Measurements from ENCODE around the gene PWWP2B.
"Not testable (repeated sequence)": the region's sequence is repeated elsewhere in the genome, so short reads cannot be mapped to it uniquely, and the experiment has no call there.

PWWP2B gene

DNA sequence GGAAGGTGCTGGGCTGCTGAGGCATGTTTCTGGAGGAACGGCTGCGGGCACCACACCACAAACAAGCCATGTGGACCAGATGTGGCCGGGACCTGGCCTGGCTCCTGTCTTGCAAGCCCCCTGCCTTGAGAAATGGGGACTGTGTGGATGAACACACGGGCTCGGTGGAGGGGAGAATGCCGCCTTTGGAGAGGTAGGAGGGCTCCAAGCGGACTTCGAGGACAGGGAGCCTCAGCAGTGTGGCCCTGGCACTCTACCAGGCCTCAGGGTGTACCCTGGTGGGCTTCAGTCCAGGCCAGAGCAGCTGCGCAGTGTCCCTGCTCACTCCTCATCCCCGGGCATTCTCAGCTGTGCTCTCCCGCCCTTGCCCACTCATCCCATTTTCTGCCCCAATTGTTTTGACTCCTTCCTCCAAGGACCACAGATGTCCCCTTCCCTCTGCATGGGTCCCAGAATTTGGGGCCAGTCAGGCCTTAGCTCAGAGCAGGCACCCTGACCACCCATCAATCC lies 31.5 kb downstream of the PWWP2B start:
- in situ Hi-C loops (cut with MboI; ENCODE audit: low sequenced_read_pairs): no loop called here

DNA sequence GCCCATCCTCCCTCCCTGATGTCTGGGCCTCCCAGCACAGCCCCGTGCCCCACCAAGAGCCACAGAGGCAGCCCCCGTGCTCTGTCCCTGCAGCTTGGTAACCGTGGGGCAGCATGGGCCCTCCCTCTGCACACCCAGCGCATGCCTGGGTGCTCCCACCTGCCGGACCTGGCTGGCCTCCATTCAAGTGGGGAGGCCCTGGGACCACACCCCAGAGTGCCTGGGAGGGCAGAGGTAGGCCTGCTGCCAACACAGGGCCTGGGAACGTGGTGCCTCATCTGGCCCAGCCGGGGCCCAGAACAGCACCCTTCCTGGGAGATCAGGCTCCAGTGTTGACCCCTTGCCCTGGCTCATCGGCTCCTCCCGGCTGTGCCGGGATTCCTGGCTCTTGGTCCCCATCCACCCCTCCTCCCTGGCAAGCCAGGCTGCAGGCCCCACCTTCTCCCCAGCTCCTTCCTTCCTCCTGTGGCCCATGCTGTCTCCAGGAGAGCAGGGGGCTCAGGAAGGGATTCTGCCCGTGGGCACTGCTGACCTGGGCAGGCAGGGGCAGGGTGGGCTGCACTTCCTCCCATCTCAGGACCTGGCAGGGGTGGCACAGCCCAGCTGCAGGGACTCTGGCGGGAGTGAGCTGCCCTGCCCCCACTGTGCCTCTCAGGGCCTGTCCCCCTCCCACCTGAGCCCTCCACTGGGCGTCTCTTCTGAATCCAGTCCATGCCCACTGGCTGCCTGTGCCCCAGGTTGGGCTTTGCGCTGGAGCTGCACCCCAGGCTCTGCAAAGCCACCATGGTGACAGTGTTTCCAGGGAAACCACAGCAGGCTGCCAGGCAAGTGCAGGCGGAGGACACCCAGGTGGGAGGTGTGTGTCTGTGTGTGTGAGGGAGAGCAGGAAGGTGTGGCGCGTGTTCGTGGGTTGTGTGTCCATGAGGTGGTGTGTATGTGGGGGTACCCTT lies 32.6 kb downstream of the PWWP2B start:
- in situ Hi-C loops (cut with MboI; ENCODE audit: low sequenced_read_pairs): no loop called here

DNA sequence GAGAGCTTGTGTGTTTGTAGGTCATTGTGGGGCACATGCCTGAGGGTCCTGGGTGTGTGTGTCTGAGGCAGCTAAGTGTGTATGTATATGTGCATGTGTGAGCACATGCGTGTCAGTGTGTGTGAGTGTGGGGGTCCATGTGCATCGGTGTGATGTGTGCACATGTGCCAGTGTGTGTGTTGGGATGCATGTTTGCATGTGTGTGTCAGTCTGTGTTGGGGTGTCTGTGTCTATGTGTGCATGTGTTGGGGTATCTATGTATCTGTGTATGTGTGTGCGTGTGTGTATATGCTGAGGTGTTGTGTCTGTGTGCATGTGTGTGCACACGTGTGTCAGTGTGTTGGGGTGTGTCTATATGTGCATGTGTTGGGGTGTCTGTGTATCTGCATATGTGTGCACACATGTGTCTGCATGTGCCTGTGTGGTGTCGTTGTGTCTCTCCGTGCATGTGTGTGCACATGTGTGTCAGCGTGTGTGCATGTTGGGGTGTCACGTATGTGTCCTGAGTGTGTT lies 33.3 kb downstream of the PWWP2B start:
- in situ Hi-C loops (cut with MboI; ENCODE audit: low sequenced_read_pairs): no loop called here

DNA sequence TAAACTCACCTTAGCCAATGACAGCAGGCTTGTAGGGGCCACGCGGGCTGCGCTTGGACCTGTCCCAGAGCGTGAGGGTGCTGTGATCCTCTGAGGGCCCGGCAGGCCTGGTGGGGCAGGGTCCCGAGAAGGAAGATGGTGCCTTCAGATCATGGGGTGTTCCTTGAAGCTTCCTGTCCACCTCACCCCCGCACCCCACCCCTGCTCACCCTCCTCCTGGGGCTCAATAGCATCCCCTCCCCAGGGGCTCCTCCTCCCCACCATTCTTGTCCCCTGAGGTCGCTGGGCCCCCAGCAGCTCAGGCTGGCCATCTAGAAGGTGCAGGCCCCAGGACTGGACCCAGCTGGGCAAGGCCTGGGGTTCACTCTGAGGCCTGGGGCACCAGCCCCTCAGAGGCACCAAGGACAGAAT lies 33.9 kb downstream of the PWWP2B start:
- in situ Hi-C loops (cut with MboI; ENCODE audit: low sequenced_read_pairs): no loop called here

DNA sequence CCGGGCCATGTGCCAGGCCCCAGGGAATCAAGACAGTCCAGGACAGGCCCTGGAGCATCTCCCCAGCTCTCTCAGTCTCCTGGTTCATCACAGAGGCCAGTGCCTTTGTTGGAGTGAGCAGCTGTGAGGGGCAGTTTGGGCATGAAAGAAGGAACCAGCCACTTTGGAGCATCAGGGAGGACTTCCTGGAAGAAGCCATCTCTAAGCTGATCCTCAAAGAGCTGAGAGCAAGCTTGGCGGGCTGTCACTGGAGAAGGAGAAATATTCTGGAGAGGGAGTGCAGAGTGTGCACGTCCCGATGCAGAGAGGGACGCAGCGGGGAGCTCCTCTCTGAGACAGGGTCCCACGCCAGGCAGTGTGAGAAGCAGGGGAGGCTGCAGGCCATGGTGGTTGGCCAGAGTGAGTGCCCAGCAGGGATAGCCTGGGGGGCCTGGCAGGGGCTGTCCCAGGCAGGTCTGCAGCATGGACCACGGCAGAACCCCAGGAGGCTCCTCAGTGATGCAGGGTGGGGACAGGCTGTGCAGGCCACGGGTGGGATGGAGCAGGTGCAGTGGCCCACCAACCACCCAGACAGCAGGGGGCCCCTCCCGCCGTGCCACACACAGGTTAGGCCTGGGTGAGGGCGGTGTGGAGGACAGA lies 34.7 kb downstream of the PWWP2B start:
- in situ Hi-C loops (cut with MboI; ENCODE audit: low sequenced_read_pairs): no loop called here

DNA sequence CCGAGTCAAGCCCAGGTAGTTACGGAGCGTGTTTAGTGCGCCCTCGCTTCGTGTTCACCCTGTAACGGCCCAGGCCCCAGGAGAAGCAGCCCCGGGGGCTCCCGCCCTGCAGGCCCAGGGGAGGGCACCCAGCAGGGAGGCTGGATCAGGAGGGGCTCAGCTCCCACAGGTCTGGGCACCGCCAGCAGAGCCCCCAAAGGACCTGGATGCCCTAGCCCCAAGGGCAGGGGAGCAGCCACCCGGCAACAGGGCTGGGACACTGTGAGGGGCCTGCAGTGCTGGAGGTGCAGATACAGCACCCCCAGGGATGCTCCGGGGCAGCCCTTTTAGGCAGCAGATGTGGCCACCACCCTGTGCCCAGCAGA lies 35.2 kb downstream of the PWWP2B start:
- in situ Hi-C loops (cut with MboI; ENCODE audit: low sequenced_read_pairs): no loop called here

DNA sequence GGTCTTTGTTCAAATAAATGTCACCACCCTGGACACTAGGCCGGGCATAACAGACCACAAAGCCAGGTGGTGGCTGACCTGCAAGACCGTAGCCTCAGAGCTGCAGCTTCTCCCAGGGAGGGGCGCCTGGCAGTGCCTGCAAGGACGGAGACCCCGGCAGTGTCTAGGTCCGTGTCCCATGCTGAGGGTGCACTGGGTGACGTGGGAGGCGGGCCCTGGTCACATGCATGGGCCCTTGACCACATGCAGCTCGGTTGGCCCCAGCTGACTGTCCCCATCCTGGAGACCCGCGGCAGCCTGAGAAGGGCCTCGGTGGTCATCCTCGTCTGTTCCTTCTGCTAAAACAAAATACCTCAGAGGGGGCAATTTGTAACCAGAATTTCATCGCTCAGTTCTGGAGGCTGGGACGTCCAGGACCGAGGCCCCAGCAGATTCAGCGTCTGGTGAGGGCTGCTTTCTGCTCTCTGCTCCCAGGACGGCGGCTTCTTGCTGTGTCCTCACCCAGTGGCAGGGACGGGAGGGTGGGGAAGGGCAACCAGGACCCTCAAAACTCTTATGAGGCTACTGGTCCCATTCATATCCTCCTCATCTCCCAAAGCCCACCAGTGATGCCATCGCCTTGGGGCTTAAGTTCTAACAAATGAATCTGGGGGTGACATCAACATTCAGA lies 36.8 kb downstream of the PWWP2B start:
- in situ Hi-C loops (cut with MboI; ENCODE audit: low sequenced_read_pairs): no loop called here

DNA sequence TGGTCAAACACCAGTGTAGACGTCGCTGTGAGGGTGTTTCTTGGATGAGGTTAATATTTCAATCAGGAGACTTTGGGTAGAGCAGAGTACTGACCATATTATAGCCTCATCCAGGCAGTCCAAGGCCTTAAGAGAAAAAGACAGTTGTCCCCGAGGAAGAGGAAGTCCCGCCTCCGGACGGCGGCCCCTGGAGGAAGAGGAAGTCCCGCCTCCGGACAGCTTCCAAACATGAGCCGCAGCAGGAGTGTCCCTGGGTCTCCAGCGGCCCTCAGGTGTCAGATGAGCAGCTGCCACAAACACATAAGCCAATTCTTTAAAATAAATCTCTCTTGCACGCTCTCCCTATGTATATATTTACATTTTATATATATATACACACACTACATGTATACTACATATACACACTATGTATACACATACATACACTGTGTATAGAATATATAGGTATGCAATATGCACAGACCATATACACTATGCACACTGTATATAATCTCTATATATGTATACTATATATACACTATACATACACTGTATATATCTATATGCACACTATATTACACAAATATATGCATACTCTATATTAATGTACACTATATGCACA lies 37.5 kb downstream of the PWWP2B start:
- in situ Hi-C loops (cut with MboI; ENCODE audit: low sequenced_read_pairs): no loop called here

DNA sequence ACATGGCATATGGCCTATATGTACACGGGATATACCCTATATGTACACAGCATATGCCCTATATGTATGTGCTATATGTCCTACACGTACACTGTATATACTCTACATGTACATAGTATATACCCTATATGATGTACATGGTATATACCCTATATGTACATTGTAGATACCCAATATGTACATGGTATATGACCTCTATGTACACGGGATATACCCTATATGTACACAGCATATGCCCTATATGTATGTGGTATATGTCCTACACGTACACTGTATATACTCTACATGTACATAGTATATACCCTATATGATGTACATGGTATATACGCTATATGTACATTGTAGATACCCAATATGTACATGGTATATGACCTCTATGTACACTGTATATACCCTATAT lies 38.3 kb downstream of the PWWP2B start:
- in situ Hi-C loops (cut with MboI; ENCODE audit: low sequenced_read_pairs): not testable (repeated sequence)

DNA sequence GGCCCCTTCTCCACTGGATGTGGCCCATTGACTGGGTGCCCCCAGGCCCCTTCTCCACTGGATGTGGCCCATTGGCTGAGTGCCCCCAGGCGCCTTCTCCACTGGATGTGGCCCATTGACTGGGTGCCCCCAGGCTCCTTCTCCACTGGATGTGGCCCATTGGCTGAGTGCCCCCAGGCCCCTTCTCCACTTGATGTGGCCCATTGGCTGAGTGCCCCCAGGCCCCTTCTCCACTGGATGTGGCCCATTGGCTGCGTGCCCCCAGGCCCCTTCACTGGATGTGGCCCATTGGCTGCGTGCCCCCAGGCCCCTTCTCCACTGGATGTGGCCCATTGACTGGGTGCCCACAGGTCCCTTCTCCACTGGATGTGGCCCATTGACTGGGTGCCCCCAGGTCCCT lies 39.1 kb downstream of the PWWP2B start:
- in situ Hi-C loops (cut with MboI; ENCODE audit: low sequenced_read_pairs): not testable (repeated sequence)

DNA sequence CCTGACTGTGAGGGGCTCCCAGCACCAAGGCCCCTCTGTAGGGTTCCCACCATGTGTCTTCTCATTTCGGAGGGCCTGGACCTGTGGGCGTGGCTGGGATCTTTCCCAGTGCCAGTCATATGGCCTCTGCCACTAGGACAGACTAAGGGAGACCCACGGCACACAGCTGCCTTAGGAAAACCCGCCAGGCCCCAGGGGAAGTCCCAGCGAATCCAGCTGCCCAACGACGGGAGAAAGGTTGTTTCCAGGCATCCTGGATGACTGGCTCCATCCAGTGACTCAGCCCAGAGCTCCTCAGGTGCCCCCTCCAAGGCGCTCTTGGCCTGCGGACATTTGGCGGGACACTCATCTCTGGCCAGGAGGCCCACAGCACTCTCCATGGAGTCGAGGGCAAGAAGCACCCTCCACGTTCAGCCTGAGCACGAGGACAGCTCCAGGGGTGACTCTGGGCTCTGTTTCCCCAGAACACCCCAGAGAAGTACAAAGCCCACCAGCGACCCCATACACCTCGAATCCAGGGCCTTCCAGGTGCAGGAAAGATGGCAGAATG lies 39.9 kb downstream of the PWWP2B start:
- in situ Hi-C loops (cut with MboI; ENCODE audit: low sequenced_read_pairs): no loop called here

DNA sequence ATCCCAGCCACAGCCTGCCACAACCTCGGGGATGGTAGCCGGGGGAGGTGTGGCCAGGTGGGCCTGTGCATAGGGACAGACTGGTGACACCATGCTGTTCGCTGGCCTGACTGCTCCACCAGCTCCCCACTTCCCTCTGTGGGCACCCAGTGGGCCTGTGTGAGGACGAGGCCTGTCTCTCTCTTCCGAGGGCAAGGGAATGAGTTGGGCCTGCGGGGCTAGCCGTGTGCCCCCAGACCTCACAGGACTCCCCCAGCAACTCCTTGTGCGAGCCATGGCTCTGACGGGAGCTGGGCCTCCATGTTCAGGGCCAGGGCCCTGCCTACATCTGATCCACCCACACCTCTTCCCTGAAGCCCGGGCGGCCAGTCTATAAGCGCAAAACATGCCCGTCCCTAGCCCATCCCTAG lies 40.5 kb downstream of the PWWP2B start:
- in situ Hi-C loops (cut with MboI; ENCODE audit: low sequenced_read_pairs): no loop called here

DNA sequence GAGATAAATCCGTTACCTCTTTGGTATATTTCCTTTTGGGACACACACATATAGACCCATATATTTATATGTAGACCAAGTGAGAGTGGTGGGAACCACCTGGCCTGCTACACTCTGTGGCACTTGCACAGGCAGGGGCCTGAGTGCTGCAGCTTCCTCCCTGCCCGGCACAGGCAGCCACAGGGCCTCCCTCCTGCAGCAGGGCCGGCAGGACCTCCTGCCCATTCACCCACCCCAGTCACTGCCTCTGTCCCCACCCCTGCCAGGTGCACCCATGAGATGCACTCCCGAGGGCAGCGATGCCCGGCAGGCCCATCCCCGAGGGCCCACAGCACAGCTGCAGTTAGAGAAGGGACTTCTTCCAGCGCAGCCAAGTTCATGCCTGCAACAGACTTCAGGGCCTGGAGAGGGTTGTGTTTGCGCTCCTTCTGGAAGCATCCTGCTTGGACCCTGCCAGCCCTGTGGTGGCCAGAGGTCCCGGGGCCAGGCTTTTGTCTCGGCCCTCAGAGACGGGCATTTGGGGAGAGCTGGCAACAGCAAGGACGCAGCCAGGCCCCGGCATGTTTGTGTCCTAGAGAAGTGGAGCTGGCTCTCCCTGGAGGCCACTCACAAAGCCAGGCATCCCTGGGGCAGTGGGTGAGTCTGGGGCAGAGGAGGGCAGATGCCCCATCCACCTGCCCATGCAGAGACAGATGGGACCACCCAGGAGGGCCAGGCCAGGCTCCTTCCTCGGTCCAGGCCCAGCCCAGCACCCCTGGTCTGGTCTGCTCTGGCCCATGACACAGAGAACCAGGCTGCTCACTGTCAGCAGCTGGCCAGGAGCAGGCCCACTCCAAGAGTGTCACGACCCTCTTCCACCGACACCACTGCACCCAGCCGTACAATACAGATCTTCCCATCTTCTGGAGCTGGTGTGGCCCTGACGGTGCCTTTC lies 41.4 kb downstream of the PWWP2B start:
- in situ Hi-C loops (cut with MboI; ENCODE audit: low sequenced_read_pairs): no loop called here

DNA sequence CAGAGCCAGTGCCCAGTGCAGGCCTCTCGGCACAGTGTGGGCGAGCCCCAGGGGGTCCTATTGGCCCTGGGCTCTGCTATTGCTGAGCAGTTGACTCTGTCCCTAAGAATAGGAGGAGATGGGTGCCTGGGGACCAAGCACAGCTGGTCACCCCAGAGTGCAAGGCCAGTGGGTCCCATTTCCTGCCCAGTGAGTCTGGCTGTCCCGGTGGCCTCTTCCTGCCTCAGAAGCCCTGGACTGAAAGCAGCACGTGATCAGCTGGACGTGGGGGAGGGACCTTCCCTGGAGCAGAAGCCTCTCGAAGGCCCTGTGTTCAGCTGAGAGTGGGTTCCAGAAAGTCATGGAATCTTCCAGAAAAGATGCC lies 42.0 kb downstream of the PWWP2B start:
- in situ Hi-C loops (cut with MboI; ENCODE audit: low sequenced_read_pairs): no loop called here

DNA sequence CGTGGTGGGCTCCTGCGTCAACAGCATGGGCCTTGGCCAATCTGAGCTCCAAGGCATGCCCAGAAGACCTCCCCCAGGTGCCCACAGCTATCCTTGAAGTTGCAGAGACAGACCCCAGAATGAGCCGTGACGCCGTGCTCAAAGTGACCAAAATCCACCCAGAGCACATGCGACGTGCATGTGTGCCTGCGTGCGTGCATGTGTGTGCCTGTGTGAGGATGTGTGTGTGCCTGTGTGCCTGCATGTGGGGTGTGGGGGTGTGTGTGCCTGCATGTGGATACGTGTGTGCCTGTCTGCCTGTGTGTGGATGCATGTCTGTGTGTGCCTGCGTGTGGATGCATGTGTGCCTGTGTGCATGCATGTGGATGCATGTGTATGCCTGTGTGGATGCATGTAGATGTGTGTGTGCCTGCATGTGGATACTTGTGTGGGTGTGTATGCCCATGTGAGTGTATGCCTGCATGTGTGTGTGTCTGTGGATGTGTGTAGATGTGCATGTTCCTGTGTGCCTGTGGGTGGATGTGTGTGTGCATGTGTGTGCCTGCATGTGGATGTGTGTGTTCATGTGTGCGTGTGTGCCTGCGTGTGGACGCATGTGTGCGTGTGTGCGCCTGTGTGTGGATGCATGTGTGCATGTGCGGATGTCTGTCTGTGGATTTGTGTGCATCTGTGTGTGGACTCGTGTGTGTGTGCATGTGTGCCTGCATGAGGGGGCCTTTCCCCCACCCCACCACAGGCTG lies 42.6 kb downstream of the PWWP2B start:
- in situ Hi-C loops (cut with MboI; ENCODE audit: low sequenced_read_pairs): no loop called here

DNA sequence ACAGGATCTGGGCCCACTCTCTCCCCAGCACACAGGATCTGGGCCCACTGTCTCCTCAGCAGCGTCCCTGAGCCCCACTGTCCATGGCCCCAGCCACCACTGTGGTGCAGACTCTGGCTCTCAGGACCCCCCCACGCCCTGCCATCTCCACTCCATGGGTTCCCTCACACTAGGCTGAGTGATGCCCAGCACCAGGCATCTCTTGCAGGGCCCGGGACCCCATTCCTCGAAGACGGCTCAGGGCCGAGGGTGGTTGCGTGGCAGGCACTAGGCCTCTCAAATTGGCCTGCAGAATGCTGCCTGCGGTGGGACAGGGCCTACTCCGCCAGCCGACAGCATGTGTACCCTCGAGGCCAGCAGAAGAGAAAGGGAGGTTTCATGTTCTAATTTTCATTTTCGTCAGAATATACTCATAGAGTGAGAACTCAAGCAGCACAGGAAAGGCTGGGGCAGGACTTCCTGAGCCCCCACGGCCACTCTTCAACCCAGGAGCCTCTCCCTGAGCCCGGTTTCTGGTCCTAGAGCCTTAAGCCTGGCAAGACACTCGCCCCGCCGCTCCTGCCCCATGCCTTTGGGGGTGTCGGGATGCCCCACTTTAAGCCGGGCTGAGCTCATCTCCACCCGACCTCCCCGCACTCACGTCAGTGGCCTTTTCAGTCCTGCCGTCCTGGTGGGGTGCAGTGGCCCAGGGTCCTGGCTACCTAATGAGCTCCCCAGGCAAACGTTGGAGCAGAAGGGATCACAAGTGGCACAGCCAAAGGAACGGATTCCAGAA lies 44.0 kb downstream of the PWWP2B start:
- in situ Hi-C loops (cut with MboI; ENCODE audit: low sequenced_read_pairs): no loop called here

DNA sequence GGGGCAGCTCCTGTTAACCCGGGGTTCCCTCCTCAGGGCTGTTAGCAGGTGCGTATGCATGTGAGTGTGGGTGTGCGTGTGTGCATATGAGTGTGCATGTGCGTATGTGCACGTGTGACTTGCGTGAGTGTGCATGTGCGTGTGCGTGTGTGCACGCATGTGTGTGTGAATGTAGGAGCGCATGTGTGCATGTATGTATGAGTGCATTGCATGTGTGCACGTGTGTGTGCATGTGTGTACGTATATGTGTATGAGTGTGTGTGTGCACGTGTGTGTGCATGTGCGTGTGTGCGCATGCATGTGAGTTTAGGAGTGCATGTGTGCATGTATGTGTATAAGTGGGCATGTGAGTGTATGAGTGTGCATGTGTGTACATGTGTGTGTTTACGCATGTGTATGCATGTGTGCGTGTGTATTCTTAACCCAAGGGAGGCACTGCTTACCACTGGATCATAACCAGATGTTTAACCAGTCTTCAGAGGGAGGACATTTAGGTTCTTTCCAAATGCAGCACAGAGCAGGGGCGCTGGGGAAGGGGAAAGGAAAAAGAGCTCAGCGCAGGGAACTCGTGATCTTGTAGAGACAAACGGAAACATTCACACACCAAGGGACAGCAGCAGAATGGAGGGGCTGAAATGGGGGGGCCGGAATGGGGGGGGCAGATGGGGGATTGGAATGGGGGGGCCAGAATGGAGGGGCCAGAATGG lies 45.0 kb downstream of the PWWP2B start:
- in situ Hi-C loops (cut with MboI; ENCODE audit: low sequenced_read_pairs): no loop called here

DNA sequence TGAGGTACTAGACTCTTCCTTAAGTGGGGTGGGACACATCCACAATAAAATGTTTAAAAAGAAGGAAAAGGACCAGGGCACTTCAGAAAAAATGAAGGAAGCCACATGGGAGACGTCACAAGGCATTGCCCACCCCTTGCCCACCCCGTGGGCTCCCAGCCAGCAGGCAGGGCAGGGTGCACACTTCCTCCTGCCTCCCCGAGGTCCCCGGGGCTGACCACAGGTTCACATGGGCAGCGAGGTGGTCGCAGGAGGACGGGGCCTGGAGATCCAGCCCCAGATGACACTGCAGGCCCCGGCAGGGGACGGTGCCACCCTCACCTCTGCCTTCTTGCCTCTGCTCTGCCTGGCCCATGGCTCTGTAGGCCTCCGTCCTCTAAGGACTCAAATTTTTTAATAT lies 45.6 kb downstream of the PWWP2B start:
- in situ Hi-C loops (cut with MboI; ENCODE audit: low sequenced_read_pairs): no loop called here

All from HL-60/S4 treated with retinoic acid at 250 ng/mL for 4 days and 3 days (cell line).